Skeletal muscle tissue (tissue), 4 donors: ENCODE data around the gene CTSG. TPM values are rescaled to one million over a fixed set of nuclear protein-coding genes. Genes with fewer than 3 reads are reported as not detected.

Experiments used
- H3K27ac ChIP-seq: one replicate; pipeline ENCODE4 v1.7.0; 2013; ENCODE audit warnings: mild to moderate bottlenecking, low read depth, low read length, inconsistent platforms
- H3K27me3 ChIP-seq, 3 donors: one replicate each; pipeline ENCODE4 v1.7.0; 2013; ENCODE audit warnings: low read length in 3 of 3; ENCODE audit not compliant: control insufficient read depth in 3 of 3, insufficient read depth in 3 of 3
- H3K36me3 ChIP-seq, 3 donors: one replicate each; pipeline ENCODE4 v1.7.0; 2013; ENCODE audit warnings: low read length in 3 of 3; ENCODE audit not compliant: control insufficient read depth in 3 of 3, insufficient read depth in 3 of 3
- H3K4me1 ChIP-seq, 3 donors: one replicate each; pipeline ENCODE4 v1.7.0; 2013; ENCODE audit warnings: low read length in 3 of 3, mild to moderate bottlenecking in 3 of 3; ENCODE audit not compliant: control insufficient read depth in 3 of 3, insufficient read depth in 3 of 3
- H3K4me3 ChIP-seq, 3 donors: one replicate each; pipeline ENCODE4 v1.7.0; 2013; ENCODE audit warnings: low read length in 3 of 3
- H3K9ac ChIP-seq, 3 donors: one replicate each; pipeline ENCODE4 v1.7.0; 2013; ENCODE audit warnings: low read length in 3 of 3, mild to moderate bottlenecking in 3 of 3, moderate library complexity in 2 of 3, low read depth in 1 of 3
- H3K9me3 ChIP-seq, 3 donors: one replicate each; pipeline ENCODE4 v1.7.0; 2013; ENCODE audit warnings: low read length in 3 of 3; ENCODE audit not compliant: control insufficient read depth in 3 of 3
- total RNA-seq: library from RNA; depleted of rRNA; stranded (reverse); fragments of >200 nt; gene quantifications from one replicate; pipeline ENCODE4 v1.2.3, GENCODE V29; 2014
- donor health status: Osteomylitis.

Gene CTSG
- total RNA-seq, result 0.52 TPM

GRCh38 chr14:24576182-24576581 is at the start of gene CTSG:
Gene CTSG, minus strand, starts transcription at chr14:24576250. Its CDS starts 27 bp downstream, at chr14:24576223.
- Histone ChIP-seq H3K4me3 (no peak within 1 kb of the TSS), H3K4me1 (no peaks in the 10 kb centered on the region), H3K27ac (no peak within 1 kb of the TSS), H3K27me3 (no peaks in the 10 kb centered on the region), H3K9me3 (no peaks in the 10 kb centered on the region), H3K36me3 (no peaks in the 10 kb centered on the region), H3K9ac (no peak within 1 kb of the TSS)

- Histone ChIP-seq H3K4me1 (no peaks in the 10 kb centered on the region), H3K4me3 (no peak overlapping the region), H3K9me3 (no peaks in the 10 kb centered on the region), H3K36me3 (no peaks in the 10 kb centered on the region), H3K9ac (no peak overlapping the region), H3K27me3 (no peaks in the 10 kb centered on the region), H3K27ac (no peak overlapping the region)
Observed at GRCh38 chr14:24613747-24614146, 37.7 kb upstream of the CTSG start.

GRCh38 chr14:24613241-24613640 is 37.2 kb upstream of the CTSG start:
- Histone ChIP-seq H3K36me3 (no peaks in the 10 kb centered on the region), H3K27ac (no peak overlapping the region), H3K9me3 (no peaks in the 10 kb centered on the region), H3K9ac (no peak overlapping the region), H3K4me1 (no peaks in the 10 kb centered on the region), H3K27me3 (no peaks in the 10 kb centered on the region), H3K4me3 (no peak overlapping the region)

- Histone ChIP-seq H3K9me3 (no peaks in the 10 kb centered on the region), H3K4me1 (no peaks in the 10 kb centered on the region), H3K27ac (no peak overlapping the region), H3K4me3 (no peak overlapping the region), H3K36me3 (no peaks in the 10 kb centered on the region), H3K9ac (no peak overlapping the region), H3K27me3 (no peaks in the 10 kb centered on the region)
Observed at GRCh38 chr14:24612196-24612595, 36.1 kb upstream of the CTSG start.

- no peak within 1 kb of the TSS for H3K9ac ChIP-seq
- H3K27ac ChIP-seq, result no peak within 1 kb of the TSS
- H3K27me3 ChIP-seq, result no peaks in the 10 kb centered on the region
- H3K9me3 ChIP-seq, result no peaks in the 10 kb centered on the region
- H3K36me3 ChIP-seq, result no peaks in the 10 kb centered on the region
- H3K4me3 ChIP-seq, result no peak within 1 kb of the TSS
- no peaks in the 10 kb centered on the region for H3K4me1 ChIP-seq
Observed at GRCh38 chr14:24609655-24610344, 33.8 kb upstream of the CTSG start, which contains the start of gene GZMH. Gene GZMH, minus strand, starts transcription at chr14:24609685. Its CDS starts 72 bp downstream, at chr14:24609613.

- no peaks in the 10 kb centered on the region for H3K9me3 ChIP-seq
- H3K4me3 ChIP-seq, result no peak overlapping the region
- H3K36me3 ChIP-seq, result no peaks in the 10 kb centered on the region
- H3K27me3 ChIP-seq, result no peaks in the 10 kb centered on the region
- no peaks in the 10 kb centered on the region for H3K4me1 ChIP-seq
- no peak overlapping the region for H3K9ac ChIP-seq
- H3K27ac ChIP-seq, result no peak overlapping the region
Observed at GRCh38 chr14:24607635-24608514, 31.8 kb upstream of the CTSG start.

- Histone ChIP-seq H3K36me3 (no peaks in the 10 kb centered on the region), H3K4me3 (no peak overlapping the region), H3K27me3 (no peaks in the 10 kb centered on the region), H3K27ac (no peak overlapping the region), H3K4me1 (no peaks in the 10 kb centered on the region), H3K9me3 (no peaks in the 10 kb centered on the region), H3K9ac (no peak overlapping the region)
Observed at GRCh38 chr14:24607081-24607480, 31.0 kb upstream of the CTSG start.

- H3K27ac ChIP-seq, result no peak overlapping the region
- no peaks in the 10 kb centered on the region for H3K9me3 ChIP-seq
- H3K4me3 ChIP-seq, result no peak overlapping the region
- no peak overlapping the region for H3K9ac ChIP-seq
- H3K27me3 ChIP-seq, result peaks cover 0 to 2% (median 0%) of the 10 kb centered on the region in 3 donors
- H3K4me1 ChIP-seq, result no peaks in the 10 kb centered on the region
- no peaks in the 10 kb centered on the region for H3K36me3 ChIP-seq
Observed at GRCh38 chr14:24606297-24606696, 30.2 kb upstream of the CTSG start.

GRCh38 chr14:24605435-24606190 is 29.6 kb upstream of the CTSG start:
- no peak overlapping the region for H3K27ac ChIP-seq
- H3K9me3 ChIP-seq, result peaks cover 0 to 3% (median 0%) of the 10 kb centered on the region in 3 donors
- no peak overlapping the region for H3K9ac ChIP-seq

More at GRCh38 chr14:24605435-24606190, 29.6 kb upstream of the CTSG start:
- no peaks in the 10 kb centered on the region for H3K4me1 ChIP-seq
- H3K36me3 ChIP-seq, result no peaks in the 10 kb centered on the region
- H3K27me3 ChIP-seq, result peaks cover 0 to 2% (median 0%) of the 10 kb centered on the region in 3 donors
- no peak overlapping the region for H3K4me3 ChIP-seq
